T-helper 17 cell (primary cell): ENCODE data around the gene KIF1C. TPM values are rescaled to one million over a fixed set of nuclear protein-coding genes. Genes with fewer than 3 reads are reported as not detected.

Source experiments
- ATAC-seq: fragments of 150-1000 bp; cut with Tn5 transposase; 2 replicates; pipeline ENCODE4 v1.10.0; 2021; ENCODE audit warnings: mild to moderate bottlenecking, moderate library complexity
- DNase-seq, 3 donors: peaks; one replicate each; pipeline versions ENCODE4 v3.0.0 to v3.0.0-alpha.2; 2020 to 2021
- H3K9me3 ChIP-seq: one replicate; pipeline ENCODE4 v1.7.0; 2013; ENCODE audit warnings: low read length, mild to moderate bottlenecking; ENCODE audit not compliant: control insufficient read depth, poor library complexity, severe bottlenecking
- H3K27ac Mint-ChIP-seq: one replicate; pipeline ENCODE4 v1.8.0; 2022; ENCODE audit warnings: mild to moderate bottlenecking, moderate library complexity, mixed read lengths
- H3K27me3 Mint-ChIP-seq: one replicate; pipeline ENCODE4 v1.8.0; 2022; ENCODE audit warnings: mixed read lengths
- H3K36me3 Mint-ChIP-seq: one replicate; pipeline ENCODE4 v1.8.0; 2022; ENCODE audit warnings: low read depth, mixed read lengths
- H3K4me1 Mint-ChIP-seq: one replicate; pipeline ENCODE4 v1.8.0; 2022; ENCODE audit warnings: mild to moderate bottlenecking, mixed read lengths
- H3K4me3 Mint-ChIP-seq: one replicate; pipeline ENCODE4 v1.8.0; 2022; ENCODE audit warnings: mild to moderate bottlenecking, moderate library complexity, mixed read lengths
- total RNA-seq, 4 donors: library from RNA in 2 of 4; stranded (reverse) in 2 of 4; gene quantifications; one replicate each; pipeline ENCODE4 v1.2.3 and lab custom pipeline; 2022 to 2026

KIF1C gene
- total RNA-seq, 2 donors from 2014 or later, result 15.4 to 19.3 TPM

DNA sequence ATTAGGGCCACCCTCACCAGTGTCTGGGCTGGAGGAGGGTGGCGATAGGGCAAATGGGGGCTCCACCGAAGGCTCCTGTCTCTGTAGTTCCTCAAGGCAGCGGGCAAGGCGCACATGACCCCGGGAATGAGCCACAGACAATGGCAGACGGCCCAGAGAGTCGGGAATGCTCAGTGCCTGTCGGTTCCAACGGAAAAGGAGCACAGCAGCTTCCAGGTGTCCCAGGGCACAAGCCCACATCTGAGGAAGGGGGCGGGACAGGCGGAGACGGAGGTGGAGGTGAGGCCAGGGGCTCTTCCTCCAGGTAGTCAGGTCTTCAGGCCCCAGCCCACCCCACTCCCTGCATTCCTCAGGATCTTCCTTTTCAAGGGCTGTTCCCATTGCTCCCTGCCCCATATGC lies 25.0 kb upstream of the KIF1C start:
- Mint-ChIP-seq H3K36me3 (peaks cover 14% of the 10 kb centered on the region), H3K27ac (no peak overlapping the region), H3K4me3 (no peak overlapping the region), H3K27me3 (no peaks in the 10 kb centered on the region), H3K4me1 (peaks cover 18% of the 10 kb centered on the region)
- no peak for ATAC-seq
- no peak for DNase-seq
- no peaks in the 10 kb centered on the region for H3K9me3 ChIP-seq

DNA sequence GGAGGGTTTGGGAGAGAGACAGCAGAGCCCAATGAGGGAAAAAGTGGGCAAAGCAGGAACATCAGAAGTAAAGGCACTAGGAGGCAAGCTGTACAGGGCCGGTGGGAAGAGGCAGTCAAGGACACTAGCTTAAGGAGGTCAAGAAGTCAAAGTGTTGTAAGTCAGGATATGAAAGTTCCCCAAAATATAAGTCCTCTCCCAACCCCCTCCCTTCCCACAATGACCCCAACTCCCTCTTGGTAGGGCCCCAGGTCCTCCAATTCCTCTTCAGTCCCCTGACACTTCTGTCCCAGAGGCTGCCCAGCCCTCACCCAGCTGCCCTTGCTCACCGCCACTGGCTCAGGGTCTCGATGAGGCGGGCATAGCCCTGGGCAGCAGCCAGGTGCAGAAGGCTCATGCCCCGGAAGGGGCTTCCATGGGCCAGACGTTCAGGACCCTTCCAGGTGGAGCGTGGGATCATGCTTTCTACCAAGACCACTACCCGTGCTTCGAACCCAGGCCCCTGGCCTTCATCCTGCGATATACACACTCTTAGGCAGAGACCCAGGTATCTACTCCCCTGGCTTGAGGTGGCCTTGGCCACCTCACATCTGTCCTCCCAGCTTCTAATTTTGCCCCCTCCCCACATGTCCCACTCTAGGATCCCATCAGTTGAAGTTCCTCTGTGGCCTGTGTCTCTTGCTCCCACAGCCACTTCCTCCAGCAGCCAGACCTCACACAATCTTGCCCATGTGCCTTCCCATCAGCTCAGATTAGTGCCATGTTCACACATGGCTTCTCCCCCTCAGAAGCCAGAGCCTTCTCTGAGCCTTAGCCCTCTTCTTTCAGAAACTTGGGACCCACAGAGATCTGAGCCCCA lies 24.3 kb upstream of the KIF1C start:
- DNase-seq, result no peak
- no peaks in the 10 kb centered on the region for H3K9me3 ChIP-seq
- H3K4me1 Mint-ChIP-seq, result peaks cover 18% of the 10 kb centered on the region
- peaks cover 14% of the 10 kb centered on the region for H3K36me3 Mint-ChIP-seq
- no peak overlapping the region for H3K4me3 Mint-ChIP-seq
- no peaks in the 10 kb centered on the region for H3K27me3 Mint-ChIP-seq
- peak overlapping the region; percentile 89 for H3K27ac Mint-ChIP-seq
- no peak for ATAC-seq

DNA sequence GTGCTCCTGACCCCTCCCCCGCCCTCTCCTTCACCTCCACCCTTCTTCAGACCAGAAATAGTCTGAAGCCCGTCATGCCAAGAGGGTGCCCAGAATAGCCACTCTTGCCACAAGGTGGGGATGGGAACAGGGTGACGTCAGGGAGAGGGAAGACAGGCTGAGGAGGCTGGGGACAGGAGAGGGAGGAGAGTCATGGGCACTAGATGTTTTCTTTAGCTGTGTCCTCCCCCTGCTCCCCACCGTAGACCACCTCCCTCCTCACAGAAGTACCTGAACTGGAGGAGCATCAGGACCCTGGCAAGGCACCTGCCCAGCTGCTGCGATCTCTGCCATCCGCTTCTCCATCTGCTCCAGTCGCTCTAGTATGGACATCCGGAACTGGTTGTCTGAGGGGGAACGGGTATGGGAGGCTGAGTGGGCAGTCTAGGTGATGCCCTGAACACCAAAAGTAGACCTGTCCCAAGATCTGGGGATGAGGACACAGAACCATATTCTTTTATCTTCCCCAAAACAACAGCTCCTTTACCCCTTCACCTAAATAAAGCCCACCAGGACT lies 23.6 kb upstream of the KIF1C start:
- Mint-ChIP-seq H3K4me1 (peaks cover 18% of the 10 kb centered on the region), H3K27ac (peak overlapping the region; percentile 89), H3K27me3 (no peaks in the 10 kb centered on the region), H3K36me3 (peaks cover 14% of the 10 kb centered on the region), H3K4me3 (no peak overlapping the region)
- no peaks in the 10 kb centered on the region for H3K9me3 ChIP-seq
- no peak for ATAC-seq
- no peak for DNase-seq

DNA sequence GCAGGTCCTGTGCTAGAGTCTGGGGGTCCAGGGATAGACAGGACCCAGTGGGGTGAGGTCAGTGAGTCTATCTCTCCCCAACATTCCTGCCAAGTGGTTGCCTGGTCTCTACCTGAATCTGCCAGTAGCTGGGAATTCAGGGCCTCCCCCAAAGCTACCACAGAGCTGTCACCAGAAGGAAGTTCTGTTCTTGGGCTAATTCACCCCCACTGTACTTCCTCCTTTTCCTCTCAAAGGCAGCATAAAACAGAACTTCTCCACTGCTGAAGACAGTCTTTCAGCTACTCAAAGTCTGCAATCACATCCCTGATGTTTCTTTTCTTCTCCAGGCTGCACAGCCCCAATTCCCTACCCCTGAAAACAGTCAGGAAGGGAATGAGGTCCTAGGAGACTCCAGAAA lies 19.0 kb upstream of the KIF1C start:
- Mint-ChIP-seq H3K27ac (no peak overlapping the region), H3K4me1 (peaks cover 21% of the 10 kb centered on the region), H3K36me3 (peaks cover 21% of the 10 kb centered on the region), H3K4me3 (no peak overlapping the region), H3K27me3 (no peaks in the 10 kb centered on the region)
- no peaks in the 10 kb centered on the region for H3K9me3 ChIP-seq
- DNase-seq (no peak), ATAC-seq (no peak)

DNA sequence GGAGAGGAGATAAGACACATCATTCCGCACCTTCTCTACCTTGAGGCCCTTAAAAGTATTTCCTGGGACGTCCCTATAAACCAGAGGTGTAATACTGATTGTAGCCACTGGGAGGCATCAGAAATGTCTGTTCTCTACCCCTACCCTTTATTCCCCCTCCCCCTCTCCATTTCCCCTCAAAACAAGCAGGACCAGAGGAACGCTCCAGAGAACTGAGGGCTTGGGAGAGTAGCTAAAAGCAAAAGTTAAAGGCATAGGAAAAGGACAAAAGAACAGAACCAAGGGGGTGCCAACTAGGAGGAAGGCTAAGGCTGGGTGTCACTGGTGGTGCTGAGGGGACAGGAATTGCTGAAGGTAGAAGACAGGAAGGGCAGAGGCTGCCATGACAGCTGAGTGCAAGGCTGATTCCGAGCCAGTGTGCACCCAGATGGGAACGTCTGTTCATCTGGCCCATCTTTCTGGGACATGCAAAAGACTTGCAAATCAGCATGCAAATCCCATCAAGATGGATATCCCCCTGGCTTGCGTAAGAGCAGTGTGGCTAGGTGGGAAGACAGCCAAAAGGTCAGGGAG lies 17.0 kb upstream of the KIF1C start:
- no peaks in the 10 kb centered on the region for H3K9me3 ChIP-seq
- ATAC-seq (peak; percentile 92), DNase-seq (peak in 1 of 3 donors; percentile 29)
- H3K4me3 Mint-ChIP-seq, result peak overlapping the region; percentile 63
- peak overlapping the region; percentile 84 for H3K27ac Mint-ChIP-seq
- no peaks in the 10 kb centered on the region for H3K27me3 Mint-ChIP-seq
- peaks cover 16% of the 10 kb centered on the region for H3K36me3 Mint-ChIP-seq
- H3K4me1 Mint-ChIP-seq, result peaks cover 18% of the 10 kb centered on the region

DNA sequence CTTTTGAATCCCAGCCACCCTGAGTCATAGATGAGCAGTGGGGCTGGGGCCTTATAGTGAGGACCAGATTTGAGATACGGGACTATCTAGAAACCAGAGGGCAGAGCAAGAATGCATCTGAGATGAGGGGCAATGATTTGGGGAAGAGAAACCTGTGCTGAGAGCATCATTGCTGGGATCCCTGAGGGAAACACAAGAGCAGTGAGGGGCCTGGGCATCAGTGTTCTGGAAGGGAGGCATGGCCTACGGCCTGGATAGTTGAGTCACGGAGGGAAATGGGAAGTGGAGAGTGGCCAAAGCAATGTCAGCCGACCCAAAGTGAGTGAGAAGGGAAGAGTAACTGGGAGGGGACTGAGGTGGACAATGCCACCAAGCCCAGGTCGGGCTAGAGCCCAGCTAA lies 15.4 kb upstream of the KIF1C start:
- Mint-ChIP-seq H3K27me3 (no peaks in the 10 kb centered on the region), H3K4me1 (peaks cover 28% of the 10 kb centered on the region), H3K27ac (peak overlapping the region; percentile 34), H3K4me3 (no peak overlapping the region), H3K36me3 (peaks cover 15% of the 10 kb centered on the region)
- no peak for DNase-seq
- H3K9me3 ChIP-seq, result no peaks in the 10 kb centered on the region
- ATAC-seq, result no peak

DNA sequence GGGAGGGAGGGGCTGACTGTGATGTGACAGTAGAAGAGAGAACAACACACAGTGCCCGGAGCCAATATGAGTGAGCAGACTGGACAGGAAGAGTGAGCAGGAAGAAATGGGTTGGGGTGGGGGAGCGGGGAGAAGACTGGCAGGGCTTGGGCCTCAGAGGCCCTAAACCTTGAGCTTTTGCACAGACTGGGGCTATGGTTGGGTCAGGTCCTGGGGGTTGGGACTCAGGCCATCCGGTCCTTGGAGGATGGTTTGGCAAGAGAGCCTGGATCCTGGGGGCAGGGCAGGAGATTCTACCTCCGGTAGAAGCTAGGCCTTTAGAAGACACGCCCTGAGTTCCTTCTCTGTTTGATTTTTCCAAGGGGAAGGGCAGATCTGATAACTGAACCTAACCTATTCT lies 11.3 kb upstream of the KIF1C start:
- H3K9me3 ChIP-seq, result no peaks in the 10 kb centered on the region
- Mint-ChIP-seq H3K27me3 (no peaks in the 10 kb centered on the region), H3K27ac (peak overlapping the region; percentile 94), H3K4me1 (peaks cover 38% of the 10 kb centered on the region), H3K36me3 (peaks cover 7% of the 10 kb centered on the region), H3K4me3 (peak overlapping the region; percentile 93)
- ATAC-seq, result no peak
- DNase-seq, result no peak

DNA sequence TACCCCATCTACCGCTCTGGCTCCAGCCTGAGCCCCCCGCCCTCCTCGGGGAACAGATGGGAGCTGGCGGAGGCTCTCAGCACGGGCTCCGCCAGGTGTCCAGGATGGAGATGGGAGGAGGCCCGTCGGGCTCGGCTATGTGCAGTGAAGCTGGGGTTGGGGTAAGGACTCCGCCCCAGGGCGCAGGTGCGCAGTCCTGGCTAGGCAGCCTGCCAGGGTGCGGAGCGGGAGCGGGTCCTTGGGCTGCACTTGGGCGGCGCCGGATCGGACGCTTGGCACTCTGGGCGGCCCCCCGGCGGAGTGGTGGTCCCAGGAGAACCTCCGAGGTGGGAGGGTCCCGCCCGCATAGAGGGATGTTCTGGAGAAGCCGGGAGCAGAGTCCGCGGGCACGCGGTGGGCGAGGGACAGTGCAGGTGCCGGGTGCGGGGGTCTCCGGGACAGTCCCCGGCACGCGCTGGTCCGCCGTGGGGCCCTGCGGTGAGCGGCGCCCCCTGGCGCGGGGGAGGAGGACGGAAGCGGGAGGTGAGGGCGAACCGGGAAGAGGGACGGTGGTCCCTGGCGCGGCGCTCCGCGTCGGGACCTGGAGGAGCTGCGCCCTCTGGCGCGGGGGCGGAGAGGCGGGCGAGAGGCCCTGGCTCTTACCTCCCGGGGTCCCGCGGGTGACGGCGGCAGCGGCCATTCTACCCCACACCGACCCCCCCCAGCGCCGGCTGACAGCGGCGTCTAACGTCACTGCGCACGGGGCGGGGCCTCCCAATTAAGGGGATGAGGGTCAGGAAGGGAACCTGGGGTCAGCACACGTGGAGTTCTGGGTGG lies 10.6 kb upstream of the KIF1C start, which contains the start of gene CAMTA2:
CAMTA2 (minus strand) TSS at position 725 of the 816 bp plus-strand sequence. CDS start 1,453 bp downstream, outside the sequence.
- H3K4me1 Mint-ChIP-seq, result peaks cover 42% of the 10 kb centered on the region
- peak; percentile 93 for ATAC-seq
- no peaks in the 10 kb centered on the region for H3K27me3 Mint-ChIP-seq

DNA sequence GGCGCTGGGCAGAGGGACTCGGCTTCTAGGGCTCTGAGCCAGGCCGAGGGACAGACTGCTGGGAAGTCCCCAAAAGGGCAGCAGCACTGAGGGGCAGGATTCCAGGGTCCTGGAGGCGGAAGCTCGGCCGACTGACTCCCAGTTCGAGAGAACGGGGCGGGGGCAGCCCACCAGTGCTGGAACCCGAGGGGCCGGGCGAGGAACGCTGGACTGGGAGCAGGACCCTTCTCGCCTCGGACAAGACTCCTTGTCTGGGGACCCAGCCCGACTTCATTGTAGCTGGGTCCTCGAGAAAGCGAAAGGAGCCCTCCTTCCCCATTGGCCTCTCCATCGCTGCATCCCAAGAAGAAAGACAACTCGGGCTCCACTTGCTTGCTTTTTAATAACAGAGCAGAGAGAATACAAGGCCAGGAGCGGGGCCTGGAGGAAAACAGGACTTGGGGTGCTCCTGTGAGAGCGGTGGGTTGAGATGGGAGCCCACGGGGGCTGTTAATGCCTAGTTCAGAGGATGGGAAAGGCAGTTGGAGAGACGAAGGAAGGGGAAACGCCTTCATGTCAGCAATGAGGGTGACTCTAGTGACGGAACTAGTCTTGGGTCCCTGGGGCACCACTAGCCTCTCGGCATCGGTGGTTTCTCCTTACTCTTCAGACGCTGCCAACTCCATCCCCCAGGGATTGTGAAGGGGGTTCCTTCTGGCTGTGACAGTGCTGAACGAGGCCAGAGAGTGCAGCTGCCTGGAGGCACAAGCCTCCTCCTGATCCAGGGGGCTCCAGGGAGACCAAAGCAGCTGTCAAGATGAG lies 9.8 kb upstream of the KIF1C start:
- H3K27ac Mint-ChIP-seq, result peak overlapping the region; percentile 94
- peak overlapping the region; percentile 93 for H3K4me3 Mint-ChIP-seq
- no peaks in the 10 kb centered on the region for H3K27me3 Mint-ChIP-seq
- peaks cover 3% of the 10 kb centered on the region for H3K36me3 Mint-ChIP-seq
- DNase-seq (no peak), ATAC-seq (peak; percentile 14)
- no peaks in the 10 kb centered on the region for H3K9me3 ChIP-seq
- peaks cover 40% of the 10 kb centered on the region for H3K4me1 Mint-ChIP-seq

More for the DNA sequence above, 10.6 kb upstream of the KIF1C start, which contains the start of gene CAMTA2:
- H3K36me3 Mint-ChIP-seq, result peaks cover 7% of the 10 kb centered on the region
- no peaks in the 10 kb centered on the region for H3K9me3 ChIP-seq
- peak; percentile 76 to 84 (median 79) for DNase-seq
- H3K4me3 Mint-ChIP-seq, result peak within 1 kb of the TSS; percentile 93
- peak within 1 kb of the TSS; percentile 94 for H3K27ac Mint-ChIP-seq

DNA sequence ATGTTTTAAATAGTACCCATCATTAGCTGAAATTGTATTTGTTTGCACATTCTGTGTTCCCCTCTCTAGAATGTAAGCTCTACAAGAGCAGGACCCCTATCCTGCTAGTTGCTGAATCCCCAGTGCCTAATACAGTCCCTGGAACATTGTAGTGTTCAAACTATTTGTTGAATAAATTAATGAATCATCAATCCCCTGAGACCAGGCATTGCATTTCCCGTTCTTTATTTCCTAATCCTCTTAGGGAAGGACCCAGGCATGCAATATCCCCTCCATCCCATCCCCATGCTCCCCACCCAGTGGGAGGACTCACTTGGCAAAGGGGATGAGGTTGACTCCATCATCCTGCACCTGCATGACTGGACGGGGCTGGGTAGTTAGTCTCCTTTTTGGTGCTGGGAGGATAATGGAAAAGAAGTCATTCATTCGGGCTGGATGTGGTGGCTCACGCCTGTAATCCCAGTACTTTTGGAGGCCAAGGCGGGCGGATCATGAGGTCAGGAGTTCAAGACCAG lies 3.6 kb upstream of the KIF1C start:
- Mint-ChIP-seq H3K36me3 (no peaks in the 10 kb centered on the region), H3K27ac (no peak overlapping the region), H3K4me3 (no peak overlapping the region), H3K4me1 (peaks cover 24% of the 10 kb centered on the region), H3K27me3 (no peaks in the 10 kb centered on the region)
- ATAC-seq, result no peak
- no peaks in the 10 kb centered on the region for H3K9me3 ChIP-seq
- DNase-seq, result no peak

DNA sequence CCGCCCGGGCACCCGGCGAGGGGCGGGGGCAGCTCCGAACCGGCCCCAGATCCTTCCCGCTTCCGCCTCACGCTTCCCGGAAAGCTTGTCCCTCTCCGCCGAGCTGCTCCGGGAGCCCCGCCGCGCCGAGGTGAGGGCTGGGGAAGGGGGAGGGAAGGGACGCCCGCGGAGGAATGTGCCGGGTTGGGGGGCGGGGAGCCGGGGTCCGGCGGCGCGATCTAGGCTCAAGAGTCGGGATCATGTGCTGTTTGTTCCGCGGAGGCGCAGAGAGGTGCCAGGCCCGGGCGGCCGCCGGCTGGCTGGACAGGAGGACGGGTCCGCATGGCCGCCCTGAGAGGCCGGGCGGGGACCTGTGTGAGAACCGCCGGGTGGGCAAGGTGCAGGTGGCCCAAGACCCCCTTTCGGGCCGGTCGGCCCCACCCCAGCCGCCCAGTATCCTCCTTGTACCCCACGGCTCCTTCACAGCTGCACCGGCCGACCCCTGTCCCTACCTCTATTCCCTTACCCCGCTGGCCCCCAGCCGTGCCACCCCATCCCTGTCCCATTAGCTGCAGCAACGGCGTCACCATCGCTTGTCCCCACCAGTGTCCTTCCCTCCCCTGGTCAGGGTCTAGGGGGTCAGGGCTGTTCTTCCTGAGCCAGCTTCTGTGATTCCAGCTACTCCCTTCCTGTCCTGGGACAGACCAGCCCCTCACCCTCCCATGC lies 429 bp downstream of the KIF1C start:
- ATAC-seq (no peak), DNase-seq (no peak)
- Mint-ChIP-seq H3K4me1 (peaks cover 28% of the 10 kb centered on the region), H3K36me3 (no peaks in the 10 kb centered on the region), H3K27ac (peak overlapping the region; percentile 88), H3K27me3 (no peaks in the 10 kb centered on the region), H3K4me3 (peak overlapping the region; percentile 90)
- no peaks in the 10 kb centered on the region for H3K9me3 ChIP-seq
